H1 (cell line): ENCODE data around the gene CD44.

Experiments
- ATF2 ChIP-seq: IDR thresholded peaks from 2 replicates; pipeline ENCODE4 v1.6.1; 2012; ENCODE audit warnings: low read length, inconsistent platforms
- ATF3 ChIP-seq: IDR thresholded peaks from 2 replicates; pipeline ENCODE4 v1.6.1; 2011; ENCODE audit warnings: low read depth, mild to moderate bottlenecking, low read length; ENCODE audit not compliant: insufficient read depth
- BRCA1 ChIP-seq: IDR thresholded peaks from 2 replicates; pipeline ENCODE4 v1.6.1; 2012; ENCODE audit warnings: low read depth, low read length, improper control_type of control experiment
- CEBPB ChIP-seq: IDR thresholded peaks from 2 replicates; pipeline ENCODE4 v1.6.1; 2012; ENCODE audit warnings: low read depth, low read length
- CTBP2 ChIP-seq: IDR thresholded peaks from 2 replicates; pipeline ENCODE4 v1.7.0; 2011; ENCODE audit warnings: borderline replicate concordance, mild to moderate bottlenecking, moderate library complexity, mixed read lengths, low read length; ENCODE audit not compliant: insufficient read depth, insufficient read length
- EP300 ChIP-seq, 2 experiments: IDR thresholded peaks; 1 replicate in 1 of 2; 2 replicates in 1 of 2; pipeline ENCODE4 v1.6.1; 2011 to 2012; ENCODE audit warnings: low read depth in 2 of 2, low read length in 2 of 2, mild to moderate bottlenecking in 2 of 2, borderline replicate concordance in 1 of 2, inconsistent platforms in 1 of 2, moderate library complexity in 1 of 2
- MAX ChIP-seq: IDR thresholded peaks from 2 replicates; pipeline ENCODE4 v1.6.1; 2012; ENCODE audit warnings: inconsistent platforms
- POLR2AphosphoS5 ChIP-seq: IDR thresholded peaks from 2 replicates; pipeline ENCODE4 v1.6.1; 2011; ENCODE audit warnings: low read depth, low read length
- RFX5 ChIP-seq: IDR thresholded peaks from 2 replicates; pipeline ENCODE4 v1.6.1; 2011; ENCODE audit warnings: low read depth, low read length, improper control_type of control experiment, borderline replicate concordance
- SP4 ChIP-seq: IDR thresholded peaks from 2 replicates; pipeline ENCODE4 v1.6.1; 2012; ENCODE audit warnings: low read length, inconsistent platforms
- SRF ChIP-seq: IDR thresholded peaks from 2 replicates; pipeline ENCODE4 v1.6.1; 2011; ENCODE audit warnings: mild to moderate bottlenecking, low read depth, low read length, moderate library complexity
- YY1 ChIP-seq: IDR thresholded peaks from 2 replicates; pipeline ENCODE4 v1.6.1; 2011; ENCODE audit warnings: low read depth, mild to moderate bottlenecking, low read length
- ZNF274 ChIP-seq: IDR thresholded peaks from 2 replicates; pipeline ENCODE4 v1.7.0; 2012; ENCODE audit warnings: low read length, borderline replicate concordance; ENCODE audit errors: extremely low read depth
- TF ChIP-seq, protein P1 (sequence below), 3 experiments: IDR thresholded peaks; 1 replicate in 2 of 3; 2 replicates in 1 of 3; pipeline versions ENCODE4 v1.5.1 to v1.6.1; 2011; ENCODE audit warnings: low read length in 3 of 3, mild to moderate bottlenecking in 3 of 3, inconsistent platforms in 2 of 3, low read depth in 1 of 3, moderate library complexity in 1 of 3; ENCODE audit not compliant: insufficient read depth in 1 of 3; ENCODE audit errors: control extremely low read depth in 1 of 3

DNA sequence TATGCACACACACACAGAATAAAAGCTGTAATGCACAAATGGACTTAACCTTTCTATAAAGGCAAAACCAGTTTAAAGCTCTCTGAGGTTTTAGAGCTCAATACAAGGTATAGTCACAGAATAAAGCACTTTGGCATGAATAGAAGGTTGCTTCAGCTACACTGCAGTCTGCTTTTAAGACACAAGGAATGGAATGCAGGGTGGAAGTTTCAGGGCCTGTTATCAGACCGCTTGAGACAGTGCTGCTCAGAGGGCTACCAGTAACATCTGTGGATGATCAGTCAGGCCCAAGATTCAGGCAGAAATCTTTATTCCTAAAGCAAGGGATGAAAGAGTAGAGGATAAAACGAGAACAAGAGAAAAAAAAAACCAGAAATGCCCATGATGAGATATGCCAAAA lies 46.7 kb downstream of the CD44 start:
- TF ChIP-seq, protein P1, sequence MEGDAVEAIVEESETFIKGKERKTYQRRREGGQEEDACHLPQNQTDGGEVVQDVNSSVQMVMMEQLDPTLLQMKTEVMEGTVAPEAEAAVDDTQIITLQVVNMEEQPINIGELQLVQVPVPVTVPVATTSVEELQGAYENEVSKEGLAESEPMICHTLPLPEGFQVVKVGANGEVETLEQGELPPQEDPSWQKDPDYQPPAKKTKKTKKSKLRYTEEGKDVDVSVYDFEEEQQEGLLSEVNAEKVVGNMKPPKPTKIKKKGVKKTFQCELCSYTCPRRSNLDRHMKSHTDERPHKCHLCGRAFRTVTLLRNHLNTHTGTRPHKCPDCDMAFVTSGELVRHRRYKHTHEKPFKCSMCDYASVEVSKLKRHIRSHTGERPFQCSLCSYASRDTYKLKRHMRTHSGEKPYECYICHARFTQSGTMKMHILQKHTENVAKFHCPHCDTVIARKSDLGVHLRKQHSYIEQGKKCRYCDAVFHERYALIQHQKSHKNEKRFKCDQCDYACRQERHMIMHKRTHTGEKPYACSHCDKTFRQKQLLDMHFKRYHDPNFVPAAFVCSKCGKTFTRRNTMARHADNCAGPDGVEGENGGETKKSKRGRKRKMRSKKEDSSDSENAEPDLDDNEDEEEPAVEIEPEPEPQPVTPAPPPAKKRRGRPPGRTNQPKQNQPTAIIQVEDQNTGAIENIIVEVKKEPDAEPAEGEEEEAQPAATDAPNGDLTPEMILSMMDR (IDR thresholded peaks at IDR 0.05; ENCODE audit: control extremely low read depth in 1 of 3, insufficient read depth in 1 of 3, low read depth in 1 of 3, low read length in 3 of 3): no peak
- TF ChIP-seq YY1 (no peak), SRF (no peak), EP300 (IDR thresholded peaks at IDR 0.05; ENCODE audit: borderline replicate concordance in 1 of 2, low read depth in 2 of 2, low read length in 2 of 2) (no peak), CEBPB (no peak), MAX (no peak), ZNF274 (no peak), RFX5 (no peak), ATF3 (no peak), SP4 (no peak), CTBP2 (no peak), ATF2 (no peak), POLR2AphosphoS5 (no peak), BRCA1 (no peak)
